HK-2 (cell line): Measurements from ENCODE around the gene GNAS.
"Not testable (repeated sequence)": the region's sequence is repeated elsewhere in the genome, so short reads cannot be mapped to it uniquely, and the experiment has no call there.

Source experiments
- DNase-seq: peaks from one replicate; pipeline ENCODE4 v3.0.0-alpha.2; 2018; ENCODE audit not compliant: unreplicated experiment

GNAS gene

GRCh38 chr20:58852543-58853271, at the start of gene GNAS:
GNAS (plus strand) TSS chr20:58852716.
- peak; percentile 66 for DNase-seq

- no peak for DNase-seq
Measured at GRCh38 chr20:58803533-58803932, 49.0 kb upstream of the GNAS start.

- DNase-seq = no peak
Measured at GRCh38 chr20:58807801-58808200, 44.7 kb upstream of the GNAS start.

GRCh38 chr20:58808271-58809046, 44.1 kb upstream of the GNAS start:
- DNase-seq = no peak

GRCh38 chr20:58810116-58810878, 42.2 kb upstream of the GNAS start:
- no peak for DNase-seq

GRCh38 chr20:58810879-58811250, 41.7 kb upstream of the GNAS start:
- DNase-seq = no peak

GRCh38 chr20:58811334-58811733, 41.2 kb upstream of the GNAS start:
- DNase-seq = no peak

- no peak for DNase-seq
Measured at GRCh38 chr20:58813369-58813768, 39.1 kb upstream of the GNAS start.

GRCh38 chr20:58815448-58815847, 37.1 kb upstream of the GNAS start:
- no peak for DNase-seq

GRCh38 chr20:58816051-58816450, 36.5 kb upstream of the GNAS start:
- no peak for DNase-seq

GRCh38 chr20:58816957-58817651, 35.4 kb upstream of the GNAS start:
- DNase-seq = no peak

- DNase-seq = no peak
Measured at GRCh38 chr20:58817748-58818147, 34.8 kb upstream of the GNAS start.

- peak; percentile 48 for DNase-seq
Measured at GRCh38 chr20:58818586-58819285, 33.8 kb upstream of the GNAS start.

GRCh38 chr20:58819921-58820320, 32.6 kb upstream of the GNAS start:
- no peak for DNase-seq

- not testable (repeated sequence) for DNase-seq
Measured at GRCh38 chr20:58820515-58820914, 32.0 kb upstream of the GNAS start.

GRCh38 chr20:58822149-58822548, 30.4 kb upstream of the GNAS start:
- no peak for DNase-seq

- DNase-seq = no peak
Measured at GRCh38 chr20:58822748-58823730, 29.5 kb upstream of the GNAS start.

GRCh38 chr20:58824843-58825242, 27.7 kb upstream of the GNAS start:
- DNase-seq = no peak

- DNase-seq = no peak
Measured at GRCh38 chr20:58825450-58825849, 27.1 kb upstream of the GNAS start.

- no peak for DNase-seq
Measured at GRCh38 chr20:58826271-58826670, 26.2 kb upstream of the GNAS start.
